Osteoblast (primary cell): Measurements from ENCODE around the gene CTRL. TPM values are rescaled to one million over a fixed set of nuclear protein-coding genes. Genes with fewer than 3 reads are reported as not detected.

Experiments
- DNase-seq: peaks from one replicate; pipeline ENCODE4 v3.0.0; 2011; ENCODE audit warnings: low spot score, mixed read lengths; ENCODE audit not compliant: insufficient read length; ENCODE audit errors: missing footprints
- H2AFZ ChIP-seq: 2 replicates; pipeline ENCODE4 v1.6.0; 2011; ENCODE audit warnings: mild to moderate bottlenecking, low read length
- H3K27ac ChIP-seq: 2 replicates; pipeline ENCODE4 v1.5.1; 2011; ENCODE audit warnings: mild to moderate bottlenecking, low read depth, low read length, moderate library complexity
- H3K27me3 ChIP-seq: 2 replicates; pipeline ENCODE4 v1.6.0; 2012; ENCODE audit warnings: mild to moderate bottlenecking, control low read depth, inconsistent platforms, low read length, moderate library complexity; ENCODE audit not compliant: insufficient read depth
- H3K36me3 ChIP-seq: 2 replicates; pipeline ENCODE4 v1.5.1; 2011; ENCODE audit warnings: mild to moderate bottlenecking, low read length, control low read depth, moderate library complexity; ENCODE audit not compliant: insufficient read depth
- H3K4me1 ChIP-seq: 2 replicates; pipeline ENCODE4 v1.5.1; 2011; ENCODE audit warnings: mild to moderate bottlenecking, low read length, control low read depth, moderate library complexity; ENCODE audit not compliant: insufficient read depth
- H3K4me2 ChIP-seq: 2 replicates; pipeline ENCODE4 v1.6.0; 2011; ENCODE audit warnings: mild to moderate bottlenecking, low read length; ENCODE audit not compliant: insufficient read depth
- H3K4me3 ChIP-seq: fragments of 200-600 bp; sonication (generic); 3 replicates; pipeline ENCODE4 v1.5.1; 2012; ENCODE audit warnings: mild to moderate bottlenecking, low read length, inconsistent platforms; ENCODE audit not compliant: insufficient read depth
- H3K79me2 ChIP-seq: 2 replicates; pipeline ENCODE4 v1.6.0; 2012; ENCODE audit warnings: mild to moderate bottlenecking, low read length, control low read depth, inconsistent platforms; ENCODE audit not compliant: insufficient read depth
- H3K9me3 ChIP-seq: 2 replicates; pipeline ENCODE4 v1.5.1; 2011; ENCODE audit warnings: low read depth, low read length, control low read depth
- H4K20me1 ChIP-seq: 2 replicates; pipeline ENCODE4 v1.6.0; 2012; ENCODE audit warnings: mild to moderate bottlenecking, low read length, control low read depth; ENCODE audit not compliant: insufficient read depth
- total RNA-seq: library from RNA; depleted of rRNA; stranded (reverse); fragments of >200 nt; gene quantifications from 2 replicates; pipeline ENCODE4 v1.2.3, GENCODE V29; 2012
- TF ChIP-seq, protein P1 (sequence below): IDR thresholded peaks from 2 replicates; pipeline ENCODE4 v1.5.1; 2011; ENCODE audit warnings: mild to moderate bottlenecking, low read depth, low read length, moderate library complexity; ENCODE audit errors: extremely low read depth

The CTRL gene
- total RNA-seq, 1 donor, result 0.36 TPM

DNA sequence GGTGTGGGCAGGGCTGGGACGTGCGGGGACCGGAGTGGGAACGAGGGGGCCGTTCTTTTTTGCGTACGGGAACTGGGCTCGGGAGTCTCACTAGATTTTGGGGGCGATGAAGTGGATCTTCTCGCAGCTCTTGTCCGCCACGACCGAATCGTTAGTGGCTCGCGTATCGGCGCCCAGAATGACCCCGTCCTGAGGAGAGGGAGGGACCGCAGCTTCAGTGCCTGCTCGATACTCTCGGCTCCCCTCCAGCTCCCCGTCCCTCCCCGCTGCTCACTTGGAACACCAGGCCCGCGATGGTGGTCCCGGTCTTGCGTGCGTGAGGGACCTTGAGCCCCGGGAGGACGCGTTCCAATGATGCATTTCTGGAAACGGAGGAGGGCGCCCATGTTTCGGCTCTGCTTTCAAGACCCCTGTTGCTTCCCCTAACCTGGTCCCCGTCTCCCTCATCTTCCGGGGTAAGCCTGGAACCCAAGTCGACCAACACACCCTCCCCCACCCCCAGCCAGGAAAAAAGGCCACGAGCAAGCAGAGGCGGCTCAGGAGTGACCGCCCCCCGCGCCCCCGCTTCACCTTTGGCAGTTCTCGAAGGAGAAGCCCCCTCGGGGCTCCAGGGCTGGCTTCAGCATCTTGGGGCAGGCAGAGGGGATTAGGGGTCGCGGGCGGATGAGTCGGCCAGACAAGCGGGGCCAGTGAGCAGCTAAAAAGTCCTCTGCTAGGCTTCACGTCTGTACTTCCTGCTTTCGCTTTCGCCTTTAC lies 4.6 kb upstream of the CTRL start, which contains the start of gene PSMB10:
PSMB10 (minus strand) TSS at position 727 of the 756 bp plus-strand sequence; CDS start at position 626, 101 bp downstream.
- Histone ChIP-seq H3K9me3 (no peaks in the 10 kb centered on the region), H3K27ac (peak within 1 kb of the TSS; percentile 38), H4K20me1 (peaks cover 7% of the 10 kb centered on the region), H3K36me3 (peaks cover 30% of the 10 kb centered on the region), H3K4me3 (peak within 1 kb of the TSS; percentile 100), H3K27me3 (no peaks in the 10 kb centered on the region), H3K4me2 (peak within 1 kb of the TSS; percentile 91), H3K79me2 (peaks cover 30% of the 10 kb centered on the region), H2AFZ (peak within 1 kb of the TSS; percentile 83), H3K4me1 (peaks cover 21% of the 10 kb centered on the region)
- TF ChIP-seq, protein P1, sequence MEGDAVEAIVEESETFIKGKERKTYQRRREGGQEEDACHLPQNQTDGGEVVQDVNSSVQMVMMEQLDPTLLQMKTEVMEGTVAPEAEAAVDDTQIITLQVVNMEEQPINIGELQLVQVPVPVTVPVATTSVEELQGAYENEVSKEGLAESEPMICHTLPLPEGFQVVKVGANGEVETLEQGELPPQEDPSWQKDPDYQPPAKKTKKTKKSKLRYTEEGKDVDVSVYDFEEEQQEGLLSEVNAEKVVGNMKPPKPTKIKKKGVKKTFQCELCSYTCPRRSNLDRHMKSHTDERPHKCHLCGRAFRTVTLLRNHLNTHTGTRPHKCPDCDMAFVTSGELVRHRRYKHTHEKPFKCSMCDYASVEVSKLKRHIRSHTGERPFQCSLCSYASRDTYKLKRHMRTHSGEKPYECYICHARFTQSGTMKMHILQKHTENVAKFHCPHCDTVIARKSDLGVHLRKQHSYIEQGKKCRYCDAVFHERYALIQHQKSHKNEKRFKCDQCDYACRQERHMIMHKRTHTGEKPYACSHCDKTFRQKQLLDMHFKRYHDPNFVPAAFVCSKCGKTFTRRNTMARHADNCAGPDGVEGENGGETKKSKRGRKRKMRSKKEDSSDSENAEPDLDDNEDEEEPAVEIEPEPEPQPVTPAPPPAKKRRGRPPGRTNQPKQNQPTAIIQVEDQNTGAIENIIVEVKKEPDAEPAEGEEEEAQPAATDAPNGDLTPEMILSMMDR, result no peak
- peak; percentile 95 for DNase-seq

DNA sequence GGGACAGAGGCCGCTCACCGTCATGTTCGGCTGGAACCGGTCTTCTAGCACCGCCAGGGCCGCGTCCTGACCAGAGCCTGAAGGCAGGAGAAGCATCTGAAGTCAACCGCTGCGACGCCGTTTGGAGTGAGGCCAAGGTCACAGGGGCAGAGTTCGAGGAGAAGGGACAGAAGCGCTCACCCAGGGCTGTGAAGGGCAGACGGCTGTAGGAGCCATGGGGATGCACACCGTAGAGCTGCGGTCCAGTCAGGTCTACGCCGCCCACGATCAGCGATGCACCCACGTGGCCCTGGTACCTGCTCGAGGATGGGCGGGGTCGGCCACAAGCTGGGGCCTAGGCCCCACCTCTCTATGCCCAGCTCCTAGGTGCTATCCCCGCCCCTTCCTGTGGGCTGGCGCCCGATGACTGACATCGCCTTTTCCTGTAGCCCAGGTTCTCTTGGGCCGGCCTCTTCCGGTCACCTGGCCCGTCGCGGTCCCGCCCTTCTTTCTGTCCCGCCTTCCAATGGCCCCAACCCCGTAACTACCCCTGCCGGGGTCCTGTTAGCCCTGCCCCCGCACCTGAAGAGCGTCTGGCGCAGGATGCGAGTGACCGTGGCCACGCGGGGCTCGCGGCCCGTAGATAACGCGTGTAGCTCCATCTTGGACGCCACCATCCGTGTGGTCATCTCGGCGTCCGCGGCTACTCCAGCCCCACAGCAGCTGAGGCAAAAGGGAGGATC lies 3.9 kb upstream of the CTRL start:
- no peaks in the 10 kb centered on the region for H3K9me3 ChIP-seq
- peaks cover 30% of the 10 kb centered on the region for H3K79me2 ChIP-seq
- H3K4me2 ChIP-seq, result peak overlapping the region; percentile 91
- DNase-seq, result peak; percentile 100
- peaks cover 7% of the 10 kb centered on the region for H4K20me1 ChIP-seq
- H3K4me3 ChIP-seq, result peak overlapping the region; percentile 100
- H3K27me3 ChIP-seq, result no peaks in the 10 kb centered on the region
- peak overlapping the region; percentile 61 for H3K27ac ChIP-seq
- H3K4me1 ChIP-seq, result peaks cover 21% of the 10 kb centered on the region
- peaks cover 23% of the 10 kb centered on the region for H3K36me3 ChIP-seq
- H2AFZ ChIP-seq, result peak overlapping the region; percentile 83
- TF ChIP-seq, protein P1, result no peak

DNA sequence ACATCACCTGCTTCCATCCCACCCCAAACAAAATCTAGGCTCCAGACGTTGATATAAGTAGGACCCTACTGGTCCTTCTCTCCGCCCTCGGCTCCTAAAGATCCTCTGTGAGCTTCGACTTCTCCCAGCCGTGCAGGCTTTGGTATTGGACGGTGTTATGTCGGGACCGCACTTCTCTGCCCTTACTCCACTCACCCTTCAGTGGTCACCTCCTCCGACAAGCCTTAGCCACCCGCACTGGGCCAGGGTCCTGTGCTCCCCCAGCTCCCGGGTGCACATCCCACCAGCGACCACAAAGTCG lies 3.4 kb upstream of the CTRL start:
- peak overlapping the region; percentile 61 for H3K27ac ChIP-seq

More for the DNA sequence above, 3.4 kb upstream of the CTRL start:
- peak; percentile 91 for DNase-seq
- Histone ChIP-seq H2AFZ (no peak overlapping the region), H3K36me3 (peaks cover 18% of the 10 kb centered on the region), H3K79me2 (peaks cover 25% of the 10 kb centered on the region), H4K20me1 (peaks cover 5% of the 10 kb centered on the region), H3K9me3 (no peaks in the 10 kb centered on the region), H3K4me2 (peak overlapping the region; percentile 91), H3K27me3 (no peaks in the 10 kb centered on the region), H3K4me1 (peaks cover 21% of the 10 kb centered on the region), H3K4me3 (peak overlapping the region; percentile 100)
- TF ChIP-seq, protein P1, result no peak
